Upper lobe of right lung (tissue), 1 donor: ENCODE measurements around the gene BEST4. TPM values are rescaled to one million over a fixed set of nuclear protein-coding genes. Genes with fewer than 3 reads are reported as not detected.

Experiments used
- ATAC-seq: fragments of 200-7000 bp; cut with Tn5 transposase; one replicate; pipeline ENCODE4 v1.9.1; 2020; ENCODE audit warnings: mild to moderate bottlenecking, moderate library complexity
- DNase-seq: peaks from one replicate; pipeline ENCODE4 v3.0.0-alpha.2; 2020
- H3K27ac ChIP-seq: fragments of 200-600 bp; one replicate; pipeline ENCODE4 v1.8.0; 2022
- H3K27me3 ChIP-seq: fragments of 200-600 bp; one replicate; pipeline ENCODE4 v1.8.0; 2022; ENCODE audit warnings: mild to moderate bottlenecking
- H3K36me3 ChIP-seq: fragments of 200-600 bp; one replicate; pipeline ENCODE4 v1.8.0; 2022
- H3K4me1 ChIP-seq: fragments of 200-600 bp; one replicate; pipeline ENCODE4 v1.8.0; 2022
- H3K4me3 ChIP-seq: fragments of 200-600 bp; one replicate; pipeline ENCODE4 v1.8.0; 2022; ENCODE audit warnings: mild to moderate bottlenecking
- H3K9me3 ChIP-seq: fragments of 200-600 bp; one replicate; pipeline ENCODE4 v1.8.0; 2022
- intact Hi-C: fragments of 100-400 bp; cut with DNase I; formaldehyde crosslinking; loops from one replicate; pipeline ENCODE4 v1.11.0; 2022
- total RNA-seq: library from RNA; stranded (reverse); fragmentation: NEBNext Ultra II Directional; extraction: Animal tissue kit (Norgen Biotek cat#: 25700); gene quantifications from one replicate; pipeline ENCODE4 v1.2.1, GENCODE V29; 2021
- TF ChIP-seq, protein P1 (sequence below): fragments of 200-600 bp; IDR thresholded peaks from one replicate; pipeline ENCODE4 v1.8.0; 2022; ENCODE audit warnings: antibody characterized with exemption
- donor health status: DM: no; HTN: yes; CAD: no; lungs with severe emphysema.

The BEST4 gene
- total RNA-seq, 1 donor from 2014 or later = not detected

DNA sequence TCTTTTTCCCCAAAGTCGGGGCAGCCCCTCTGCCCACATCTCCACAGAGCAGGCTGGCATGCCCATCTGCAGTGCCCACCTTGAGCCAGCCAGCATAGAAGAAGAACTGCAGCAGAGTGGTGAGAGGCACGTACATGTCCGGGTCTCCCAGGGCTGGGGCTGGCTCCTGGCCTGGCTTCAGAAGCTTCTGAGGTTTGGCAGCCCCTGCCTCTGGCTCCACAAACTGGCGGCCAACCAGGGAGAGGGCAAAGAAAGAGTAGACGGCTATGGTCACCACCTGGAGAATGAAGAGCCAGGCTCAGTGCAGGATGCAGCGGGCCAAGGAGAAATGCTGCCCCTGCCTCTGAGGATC lies 3.0 kb downstream of the BEST4 start:
- Histone ChIP-seq H3K36me3 (peaks cover 14% of the 10 kb centered on the region), H3K27ac (no peak overlapping the region), H3K9me3 (no peaks in the 10 kb centered on the region), H3K4me1 (peaks cover 27% of the 10 kb centered on the region), H3K4me3 (no peak overlapping the region), H3K27me3 (no peaks in the 10 kb centered on the region)
- intact Hi-C loops = no loop called here
- ATAC-seq = no peak
- no peak for DNase-seq
- TF ChIP-seq, protein P1, sequence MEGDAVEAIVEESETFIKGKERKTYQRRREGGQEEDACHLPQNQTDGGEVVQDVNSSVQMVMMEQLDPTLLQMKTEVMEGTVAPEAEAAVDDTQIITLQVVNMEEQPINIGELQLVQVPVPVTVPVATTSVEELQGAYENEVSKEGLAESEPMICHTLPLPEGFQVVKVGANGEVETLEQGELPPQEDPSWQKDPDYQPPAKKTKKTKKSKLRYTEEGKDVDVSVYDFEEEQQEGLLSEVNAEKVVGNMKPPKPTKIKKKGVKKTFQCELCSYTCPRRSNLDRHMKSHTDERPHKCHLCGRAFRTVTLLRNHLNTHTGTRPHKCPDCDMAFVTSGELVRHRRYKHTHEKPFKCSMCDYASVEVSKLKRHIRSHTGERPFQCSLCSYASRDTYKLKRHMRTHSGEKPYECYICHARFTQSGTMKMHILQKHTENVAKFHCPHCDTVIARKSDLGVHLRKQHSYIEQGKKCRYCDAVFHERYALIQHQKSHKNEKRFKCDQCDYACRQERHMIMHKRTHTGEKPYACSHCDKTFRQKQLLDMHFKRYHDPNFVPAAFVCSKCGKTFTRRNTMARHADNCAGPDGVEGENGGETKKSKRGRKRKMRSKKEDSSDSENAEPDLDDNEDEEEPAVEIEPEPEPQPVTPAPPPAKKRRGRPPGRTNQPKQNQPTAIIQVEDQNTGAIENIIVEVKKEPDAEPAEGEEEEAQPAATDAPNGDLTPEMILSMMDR = no peak

DNA sequence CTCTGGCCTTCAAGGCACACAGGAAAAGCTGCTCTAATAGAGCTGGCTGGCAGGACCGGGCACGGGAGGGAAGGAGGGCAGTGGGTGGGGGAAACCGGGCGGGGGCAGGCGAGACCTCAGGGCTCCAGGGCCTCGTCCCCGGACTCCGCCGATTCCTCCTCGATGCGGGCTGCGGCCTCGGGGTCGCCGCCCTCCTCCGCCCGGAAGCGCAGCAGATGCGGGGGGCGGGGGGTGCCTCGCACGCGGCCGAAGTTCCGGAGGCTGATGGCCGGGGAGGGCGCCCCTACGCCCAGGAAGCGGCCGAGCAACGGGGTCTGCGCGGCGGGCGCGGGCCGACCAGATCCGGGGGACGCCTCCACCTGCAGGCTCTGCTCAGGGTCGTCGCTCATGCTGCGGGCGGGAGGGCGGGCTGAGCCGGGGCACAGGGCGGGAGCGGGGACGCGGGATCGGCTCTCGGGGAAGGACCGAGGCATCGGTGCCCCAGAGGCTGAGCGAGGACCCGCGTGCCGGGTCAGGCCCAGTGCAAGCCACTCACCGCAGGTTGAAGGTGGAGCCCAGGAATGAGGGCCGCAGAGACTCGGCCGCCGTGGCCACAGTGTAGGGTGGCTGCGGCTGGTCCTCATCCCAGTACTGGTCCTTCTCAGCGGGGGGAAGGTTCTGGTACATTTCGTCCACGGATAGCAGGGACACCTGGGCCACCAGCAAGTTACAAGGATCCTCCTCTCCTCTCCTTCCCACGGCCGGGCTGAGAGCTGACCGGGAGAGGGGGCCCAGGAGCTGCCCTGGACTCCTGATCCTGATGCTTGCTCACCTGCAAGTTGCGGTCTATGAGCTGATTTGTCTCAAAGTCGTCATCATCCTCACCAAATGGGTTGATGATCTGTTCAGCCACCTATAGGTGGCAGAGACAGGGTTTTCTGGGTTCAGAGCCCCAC lies 3.6 kb downstream of the BEST4 start:
- DNase-seq (no peak), ATAC-seq (peak; percentile 31)
- Histone ChIP-seq H3K4me1 (peaks cover 27% of the 10 kb centered on the region), H3K27ac (peak overlapping the region; percentile 47), H3K27me3 (no peaks in the 10 kb centered on the region), H3K4me3 (peak overlapping the region; percentile 52), H3K9me3 (no peaks in the 10 kb centered on the region), H3K36me3 (peaks cover 20% of the 10 kb centered on the region)
- intact Hi-C loops = no loop called here
- TF ChIP-seq, protein P1 = no peak

DNA sequence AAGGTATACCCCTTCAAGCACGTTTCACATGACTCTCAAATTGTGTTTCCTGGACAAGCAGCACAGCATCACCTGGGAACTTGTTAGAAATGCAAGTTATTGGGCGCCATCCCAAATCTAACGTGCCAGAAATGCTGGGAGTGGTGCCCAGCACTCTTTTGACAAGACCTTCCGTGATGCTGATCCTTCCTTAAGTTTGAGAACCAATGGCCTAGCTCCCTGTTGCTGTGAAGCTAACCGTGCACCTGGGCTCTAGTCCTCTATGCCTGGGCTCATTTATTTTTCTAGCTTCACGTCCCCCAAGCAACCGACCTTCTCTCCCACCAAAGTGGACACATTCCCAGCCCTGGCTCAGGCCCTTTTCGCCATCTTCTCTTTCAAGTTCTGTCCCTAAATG lies 4.3 kb downstream of the BEST4 start:
- intact Hi-C loops = no loop called here
- peak overlapping the region; percentile 52 for H3K4me3 ChIP-seq
- TF ChIP-seq, protein P1 = no peak
- H3K36me3 ChIP-seq = peaks cover 27% of the 10 kb centered on the region
- ATAC-seq = no peak
- no peaks in the 10 kb centered on the region for H3K9me3 ChIP-seq
- peak overlapping the region; percentile 47 for H3K27ac ChIP-seq
- H3K4me1 ChIP-seq = peaks cover 27% of the 10 kb centered on the region
- no peaks in the 10 kb centered on the region for H3K27me3 ChIP-seq
- no peak for DNase-seq

DNA sequence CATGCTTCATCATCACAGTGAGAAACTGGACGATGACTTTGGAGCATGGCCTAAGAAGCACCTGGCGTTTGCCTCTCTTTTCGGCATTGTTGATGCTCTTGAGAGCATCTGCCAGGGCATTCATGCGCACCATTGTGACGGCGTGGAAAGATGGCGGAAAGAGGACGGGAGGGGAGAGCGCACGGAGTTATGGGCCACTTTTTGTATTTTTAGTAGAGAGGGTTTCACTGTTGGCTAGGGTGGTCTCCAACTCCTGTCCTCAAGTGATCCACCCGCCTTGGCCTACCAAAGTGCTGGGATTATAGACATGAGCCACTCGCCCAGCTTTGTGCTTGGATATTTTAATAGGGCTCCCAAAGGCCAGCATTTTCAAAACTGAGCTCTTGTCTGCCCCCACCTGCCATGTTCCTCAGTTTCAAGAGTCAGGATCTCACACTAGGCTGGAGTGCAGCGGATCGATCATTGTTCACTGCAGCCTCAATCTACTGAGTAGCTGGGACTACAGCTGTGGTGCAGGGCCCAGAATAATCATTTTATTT lies 7.3 kb downstream of the BEST4 start:
- Histone ChIP-seq H3K9me3 (no peaks in the 10 kb centered on the region), H3K4me1 (peaks cover 36% of the 10 kb centered on the region), H3K36me3 (peaks cover 48% of the 10 kb centered on the region), H3K27me3 (no peaks in the 10 kb centered on the region), H3K4me3 (no peak overlapping the region), H3K27ac (no peak overlapping the region)
- TF ChIP-seq, protein P1 = no peak
- DNase-seq = no peak
- intact Hi-C loops = no loop called here
- ATAC-seq = no peak

DNA sequence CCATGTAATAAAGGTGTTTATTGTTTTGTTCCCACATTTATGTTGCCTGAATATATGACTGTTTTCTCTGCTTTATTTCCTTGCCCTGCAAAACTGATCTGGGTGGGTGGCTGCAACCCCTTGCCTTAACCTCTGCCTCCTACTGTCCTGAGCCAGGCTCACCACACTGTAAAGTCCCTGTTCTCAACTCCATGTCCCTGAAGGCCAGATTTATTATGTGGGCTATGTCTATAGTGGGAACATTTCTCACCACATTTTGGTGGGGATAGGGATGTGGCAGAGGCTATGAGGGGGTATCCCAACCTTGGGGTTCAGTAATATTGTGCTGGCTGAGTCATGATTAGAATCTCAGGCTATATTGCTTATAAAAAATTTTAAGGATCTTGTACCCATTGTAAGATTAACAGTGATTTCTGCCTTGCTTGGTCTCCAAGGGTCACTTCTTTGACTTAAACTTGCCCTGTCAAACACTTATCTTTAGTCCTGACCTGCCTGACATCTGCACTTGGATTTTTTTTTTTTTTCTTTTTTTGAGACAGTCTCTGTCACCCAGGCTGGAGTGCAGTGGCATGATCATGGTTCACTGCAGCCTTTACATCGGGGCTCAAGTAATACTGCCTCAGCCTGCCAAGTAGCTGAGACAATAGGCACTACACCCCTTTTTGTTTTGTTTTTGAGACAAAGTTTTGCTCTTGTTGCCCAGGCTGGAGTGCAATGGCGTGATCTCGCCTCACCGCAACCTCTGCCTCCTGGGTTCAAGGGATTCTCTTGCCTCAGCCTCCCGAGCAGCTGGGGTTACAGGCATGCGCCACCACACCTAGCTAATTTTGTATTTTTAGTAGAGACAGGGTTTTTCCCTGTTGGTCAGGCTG lies 9.0 kb downstream of the BEST4 start:
- no peaks in the 10 kb centered on the region for H3K27me3 ChIP-seq
- no peaks in the 10 kb centered on the region for H3K9me3 ChIP-seq
- no peak overlapping the region for H3K4me3 ChIP-seq
- intact Hi-C loops = no loop called here
- peaks cover 48% of the 10 kb centered on the region for H3K36me3 ChIP-seq
- no peak for ATAC-seq
- peaks cover 31% of the 10 kb centered on the region for H3K4me1 ChIP-seq
- TF ChIP-seq, protein P1 = no peak
- H3K27ac ChIP-seq = no peak overlapping the region
- no peak for DNase-seq
